Measurements from ENCODE around the gene PWP2.
"Not testable (repeated sequence)": the region's sequence is repeated elsewhere in the genome, so short reads cannot be mapped to it uniquely, and the experiment has no call there.

Gene PWP2

GRCh38 chr21:44159349-44160297, 52.4 kb downstream of the PWP2 start:
- not testable (repeated sequence) for DNase-seq

GRCh38 chr21:44160298-44160672, 53.1 kb downstream of the PWP2 start:
- DNase-seq = not testable (repeated sequence)

- not testable (repeated sequence) for DNase-seq
Measured at GRCh38 chr21:44160821-44161220, 53.6 kb downstream of the PWP2 start.

- DNase-seq = not testable (repeated sequence)
Measured at GRCh38 chr21:44163167-44163653, 56.0 kb downstream of the PWP2 start.

GRCh38 chr21:44165933-44166332, 58.7 kb downstream of the PWP2 start:
- not testable (repeated sequence) for DNase-seq

- DNase-seq = not testable (repeated sequence)
Measured at GRCh38 chr21:44167527-44167926, 60.3 kb downstream of the PWP2 start.

GRCh38 chr21:44170326-44170725, 63.1 kb downstream of the PWP2 start:
- DNase-seq = not testable (repeated sequence)

GRCh38 chr21:44170863-44171262, 63.7 kb downstream of the PWP2 start:
- DNase-seq = not testable (repeated sequence)

- not testable (repeated sequence) for DNase-seq
Measured at GRCh38 chr21:44171962-44172572, 64.9 kb downstream of the PWP2 start.

GRCh38 chr21:44172741-44173140, 65.5 kb downstream of the PWP2 start:
- not testable (repeated sequence) for DNase-seq

GRCh38 chr21:44175189-44175588, 68.0 kb downstream of the PWP2 start:
- DNase-seq = not testable (repeated sequence)

- DNase-seq = not testable (repeated sequence)
Measured at GRCh38 chr21:44176127-44176526, 68.9 kb downstream of the PWP2 start.
